NCI-H526 treated with DMSO at 0.1 percent for 48 hours (cell line): Measurements from ENCODE around the gene ANAPC7.
"Not testable (repeated sequence)": the region's sequence is repeated elsewhere in the genome, so short reads cannot be mapped to it uniquely, and the experiment has no call there.

Experiments
- DNase-seq: peaks from one replicate; lab custom pipeline; 2025; lab: John Stamatoyannopoulos, UW

Gene ANAPC7

GRCh38 chr12:110348431-110349059 lies 55.0 kb downstream of the ANAPC7 start:
- DNase-seq = no peak

DNA sequence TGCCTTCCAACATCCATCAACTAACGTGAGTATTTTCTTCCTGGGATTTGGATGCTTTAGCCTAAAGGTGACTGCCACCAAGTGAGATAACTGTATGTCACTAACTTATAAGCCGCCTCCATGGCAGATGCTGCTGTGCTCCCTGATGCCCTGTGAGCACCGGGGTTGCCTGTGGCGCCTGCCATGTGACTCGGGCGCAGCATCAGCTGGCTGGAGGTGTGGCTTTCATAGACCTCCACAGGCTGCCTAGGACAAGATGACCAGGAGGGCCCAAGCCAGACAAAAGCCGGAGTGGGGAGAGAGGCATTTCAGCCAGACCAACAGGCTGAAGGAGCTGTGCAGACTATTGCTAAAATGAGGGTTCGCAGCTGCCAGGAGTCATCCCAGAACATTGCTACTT lies 55.7 kb downstream of the ANAPC7 start:
- DNase-seq = no peak

DNA sequence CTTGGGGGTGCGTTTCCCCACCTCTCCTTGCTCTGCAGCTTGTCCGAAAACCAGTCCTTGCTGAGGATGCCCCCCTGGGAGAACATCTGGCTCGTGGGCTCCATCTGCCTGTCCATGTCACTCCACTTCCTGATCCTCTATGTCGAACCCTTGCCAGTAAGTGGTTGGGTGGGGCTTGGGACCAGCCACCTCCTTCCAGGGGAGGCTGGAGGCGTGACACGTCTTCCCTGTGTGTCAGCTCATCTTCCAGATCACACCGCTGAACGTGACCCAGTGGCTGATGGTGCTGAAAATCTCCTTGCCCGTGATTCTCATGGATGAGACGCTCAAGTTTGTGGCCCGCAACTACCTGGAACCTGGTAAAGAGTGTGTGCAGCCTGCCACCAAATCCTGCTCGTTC lies 57.5 kb downstream of the ANAPC7 start:
- no peak for DNase-seq

DNA sequence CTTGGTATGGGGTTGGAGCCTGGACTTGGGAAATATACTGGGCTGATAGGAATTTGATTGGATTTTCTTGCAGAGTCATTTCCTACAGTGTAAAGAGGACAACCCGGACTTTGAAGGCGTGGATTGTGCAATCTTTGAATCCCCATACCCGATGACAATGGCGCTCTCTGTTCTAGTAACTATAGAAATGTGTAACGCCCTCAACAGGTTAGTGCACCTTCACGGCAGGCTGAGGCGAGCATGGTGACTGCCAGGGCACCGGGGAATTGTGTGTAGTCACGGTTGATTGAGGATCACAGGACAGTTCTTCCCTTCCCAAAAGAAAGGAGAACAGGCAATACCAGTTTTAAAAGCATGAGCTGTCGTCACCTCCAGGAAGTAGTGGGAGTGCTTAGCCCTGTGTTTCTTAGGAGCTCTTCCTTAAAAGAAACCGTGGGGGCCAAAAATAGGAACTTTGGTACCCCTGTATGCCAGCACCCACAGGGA lies 58.3 kb downstream of the ANAPC7 start:
- DNase-seq = peak; percentile 38

DNA sequence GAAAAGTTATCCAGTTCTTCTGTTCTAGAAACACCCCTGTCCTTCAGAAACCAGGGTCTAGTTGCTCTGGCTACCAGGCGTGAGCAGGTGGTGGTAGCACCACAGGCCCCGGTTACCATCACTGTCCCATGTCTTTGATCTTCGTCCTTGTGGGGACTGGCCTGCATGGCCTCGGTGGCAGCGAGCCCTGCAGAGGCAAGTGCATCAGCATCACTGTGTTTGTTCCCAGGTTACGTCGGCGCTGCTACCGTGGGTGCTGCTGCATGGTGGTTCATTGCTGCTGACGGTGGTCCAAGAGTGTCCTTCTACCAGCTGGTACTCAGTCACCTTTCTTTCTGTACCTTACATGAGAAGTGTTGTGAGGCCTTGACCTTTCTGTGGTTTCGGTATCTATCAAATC lies 58.9 kb downstream of the ANAPC7 start:
- DNase-seq = no peak

DNA sequence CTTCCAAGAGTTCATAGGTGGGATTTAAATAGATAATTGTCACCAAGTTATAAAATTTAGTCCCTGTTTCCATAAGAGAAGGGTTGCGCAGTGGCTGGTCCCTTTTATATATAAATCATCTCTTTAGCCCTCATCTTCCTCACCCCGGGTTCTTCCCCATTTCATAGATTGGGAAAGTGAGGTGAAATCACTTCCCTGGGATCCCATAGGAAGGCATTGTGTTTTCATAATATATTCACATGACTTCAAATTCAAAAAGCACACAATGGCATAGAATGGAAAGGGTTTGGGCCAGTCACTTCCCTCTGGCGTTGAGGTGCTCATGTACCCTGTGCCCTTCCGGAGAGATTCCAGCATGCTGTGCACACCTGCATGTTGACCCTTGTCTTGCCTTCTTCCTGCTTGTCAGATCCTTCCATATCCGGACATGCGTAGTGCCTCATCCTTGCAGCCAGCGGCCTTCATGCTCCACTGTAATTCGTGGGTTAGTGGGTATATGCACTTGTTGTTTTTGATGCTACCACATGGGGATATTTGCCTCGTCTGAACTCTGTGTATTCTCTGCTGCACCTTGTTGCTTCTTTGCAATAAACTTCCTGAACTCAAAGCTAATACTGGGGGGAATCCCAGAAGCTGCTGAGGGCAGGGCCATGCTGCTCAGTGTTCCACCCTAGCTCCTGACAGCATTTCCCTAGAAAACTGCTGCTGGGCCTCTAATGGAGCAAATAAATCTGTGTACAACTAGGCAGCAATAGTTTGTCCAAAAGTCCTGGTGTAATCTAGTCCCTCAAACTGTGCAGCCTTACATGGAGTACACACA lies 59.6 kb downstream of the ANAPC7 start:
- no peak for DNase-seq

- no peak for DNase-seq
These were observed 60.4 kb downstream of the ANAPC7 start for GRCh38 chr12:110343114-110343513.

GRCh38 chr12:110342157-110342556 lies 61.4 kb downstream of the ANAPC7 start:
- no peak for DNase-seq

DNA sequence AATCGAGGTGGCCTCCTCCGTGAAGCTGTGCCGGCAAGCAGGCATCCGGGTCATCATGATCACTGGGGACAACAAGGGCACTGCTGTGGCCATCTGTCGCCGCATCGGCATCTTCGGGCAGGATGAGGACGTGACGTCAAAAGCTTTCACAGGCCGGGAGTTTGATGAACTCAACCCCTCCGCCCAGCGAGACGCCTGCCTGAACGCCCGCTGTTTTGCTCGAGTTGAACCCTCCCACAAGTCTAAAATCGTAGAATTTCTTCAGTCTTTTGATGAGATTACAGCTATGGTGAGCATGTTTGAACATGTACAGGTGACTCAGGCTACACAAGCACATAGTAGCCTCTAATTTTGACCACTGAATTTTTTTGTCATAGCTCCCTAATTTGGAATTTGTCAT lies 62.8 kb downstream of the ANAPC7 start:
- DNase-seq = no peak

DNA sequence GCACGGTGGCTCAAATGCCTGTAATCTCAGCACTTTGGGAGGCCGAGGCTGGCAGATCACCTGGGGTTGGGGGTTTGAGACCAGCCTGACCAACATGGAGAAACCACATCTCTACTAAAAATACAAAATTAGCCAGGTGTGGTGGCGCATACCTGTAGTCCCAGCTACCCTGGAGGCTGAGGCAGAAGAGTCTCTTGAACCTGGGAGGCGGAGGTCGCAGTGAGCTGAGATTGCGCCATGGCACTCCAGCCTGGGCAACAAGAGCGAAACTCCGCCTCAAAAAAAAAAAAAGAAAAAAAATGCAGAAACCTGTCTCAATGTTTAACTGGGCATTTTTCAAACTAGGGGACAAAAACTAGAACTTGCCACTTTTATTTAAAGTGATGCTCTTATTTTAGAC lies 63.2 kb downstream of the ANAPC7 start:
- DNase-seq = not testable (repeated sequence)

GRCh38 chr12:110339184-110339952 lies 64.1 kb downstream of the ANAPC7 start:
- DNase-seq = no peak

DNA sequence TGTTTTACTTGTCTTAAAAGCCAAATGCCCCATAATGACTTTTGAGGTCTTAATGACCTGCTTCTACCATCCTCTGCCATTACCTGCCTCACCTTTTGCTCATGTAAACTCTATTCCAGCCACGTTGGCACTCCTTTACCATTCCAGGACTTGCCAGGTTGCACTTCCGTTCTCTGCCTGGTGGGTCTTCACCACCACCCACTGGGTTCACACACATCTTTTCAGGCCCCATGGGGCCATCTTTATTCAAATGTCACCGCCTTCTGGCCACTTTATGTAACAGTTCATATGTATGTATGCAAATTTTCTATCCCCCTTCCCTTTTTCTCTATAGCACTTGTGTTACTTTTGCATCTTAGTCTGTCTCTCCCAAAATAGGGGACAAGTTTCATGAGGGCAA lies 64.8 kb downstream of the ANAPC7 start:
- peak; percentile 61 for DNase-seq

GRCh38 chr12:110337912-110338710 lies 65.4 kb downstream of the ANAPC7 start:
- DNase-seq = no peak

DNA sequence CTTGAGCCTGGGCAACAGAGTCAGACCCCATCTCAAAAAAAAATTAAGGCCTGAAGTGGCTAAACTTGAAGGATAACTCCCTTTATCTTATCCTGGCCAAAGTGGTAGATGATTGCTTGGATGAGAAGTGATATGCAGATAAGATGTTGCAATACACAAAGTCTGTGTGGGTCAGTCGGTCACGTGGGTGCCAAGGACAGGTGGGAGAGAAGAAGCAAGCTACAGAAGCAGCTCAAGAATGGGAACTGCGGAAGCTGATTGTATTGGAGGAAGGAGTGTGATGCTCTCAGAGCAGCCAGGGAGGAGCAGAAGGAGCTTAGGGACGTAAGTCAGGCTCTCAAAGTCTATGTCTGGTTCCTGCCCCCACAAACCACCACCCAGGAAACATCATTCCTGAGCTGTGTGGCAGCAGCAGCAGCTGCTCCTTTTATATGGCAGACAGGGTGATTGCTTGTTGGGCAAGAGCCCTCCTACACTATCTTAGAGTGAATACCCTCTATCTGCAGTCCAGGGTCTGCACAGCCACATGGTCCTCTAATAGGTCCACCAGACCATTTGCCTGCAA lies 67.9 kb downstream of the ANAPC7 start:
- no peak for DNase-seq

DNA sequence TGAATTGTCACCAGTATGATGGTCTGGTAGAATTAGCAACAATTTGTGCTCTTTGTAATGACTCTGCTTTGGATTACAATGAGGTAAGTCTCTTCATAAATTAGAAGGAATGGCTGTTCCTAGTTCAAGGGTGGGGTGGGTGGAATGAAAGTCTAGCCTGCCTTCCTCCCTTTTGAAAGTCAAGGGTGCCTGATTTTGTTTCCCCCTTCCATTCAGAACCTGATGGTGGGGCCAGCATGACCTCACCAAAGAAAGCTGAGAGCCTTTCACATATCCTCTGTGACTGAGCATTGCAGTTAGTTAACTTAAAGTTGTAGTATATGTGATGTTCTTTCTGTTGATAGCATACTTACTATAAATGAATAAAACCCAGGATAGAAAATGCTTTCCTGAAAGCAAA lies 70.3 kb downstream of the ANAPC7 start:
- no peak for DNase-seq

DNA sequence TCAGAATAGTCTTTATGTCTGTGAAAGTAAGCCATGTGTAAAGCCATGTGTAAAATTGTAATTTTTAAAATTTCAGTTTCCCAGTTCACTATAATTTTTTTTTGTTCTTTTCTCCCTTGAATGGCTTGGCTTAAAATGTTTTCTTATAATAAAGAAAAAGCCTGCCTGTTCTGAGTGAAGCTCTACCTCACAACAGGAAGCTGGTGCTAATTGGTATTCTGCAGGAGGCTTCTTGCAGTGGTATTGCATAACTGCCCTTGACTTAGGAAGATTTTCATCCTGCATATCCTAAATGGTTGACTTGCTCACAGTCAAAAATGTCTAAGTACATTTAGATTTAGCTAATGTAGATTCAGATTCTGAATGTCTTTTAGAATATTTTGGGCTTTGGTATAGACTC lies 73.0 kb downstream of the ANAPC7 start:
- no peak for DNase-seq

GRCh38 chr12:110330124-110330523 lies 73.4 kb downstream of the ANAPC7 start:
- DNase-seq = no peak

DNA sequence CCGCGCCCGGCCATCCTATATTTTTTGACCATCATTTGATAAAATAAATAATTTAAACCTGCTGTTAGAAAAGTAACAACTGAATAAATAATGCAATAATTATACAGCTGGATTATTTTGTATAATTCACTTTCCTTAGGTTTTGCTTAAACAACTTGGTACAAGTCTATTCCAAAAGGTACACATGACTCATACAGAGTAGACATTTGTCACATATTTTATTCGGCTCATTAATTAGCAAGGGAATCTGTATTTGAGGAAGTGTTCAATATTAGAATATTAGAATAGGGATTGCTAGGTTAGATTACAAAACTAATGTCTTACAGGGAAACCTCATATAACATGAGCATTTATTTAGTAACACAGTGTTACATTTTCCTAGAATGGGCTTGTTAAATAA lies 73.8 kb downstream of the ANAPC7 start:
- no peak for DNase-seq
